HUES6 (cell line): Measurements from ENCODE around the gene SCUBE3.

Experiments
- H3K27ac ChIP-seq: 2 replicates; pipeline ENCODE4 v1.7.0; 2013; ENCODE audit warnings: low read depth, mild to moderate bottlenecking, low read length, inconsistent platforms
- H3K27me3 ChIP-seq: 2 replicates; pipeline ENCODE4 v1.6.1; 2013; ENCODE audit warnings: low read length; ENCODE audit not compliant: control insufficient read depth, insufficient read depth
- H3K36me3 ChIP-seq: 2 replicates; pipeline ENCODE4 v1.6.1; 2013; ENCODE audit warnings: low read length; ENCODE audit not compliant: control insufficient read depth, insufficient read depth
- H3K4me1 ChIP-seq: 2 replicates; pipeline ENCODE4 v1.6.1; 2013; ENCODE audit warnings: low read length; ENCODE audit not compliant: control insufficient read depth, insufficient read depth
- H3K4me3 ChIP-seq: 2 replicates; pipeline ENCODE4 v1.5.1; 2013; ENCODE audit warnings: low read depth, low read length
- H3K9ac ChIP-seq: one replicate; pipeline ENCODE4 v1.6.1; 2013; ENCODE audit warnings: mild to moderate bottlenecking, low read length
- H3K9me3 ChIP-seq: 2 replicates; pipeline ENCODE4 v1.6.1; 2013; ENCODE audit warnings: low read depth, low read length; ENCODE audit not compliant: control insufficient read depth, insufficient read depth

Gene SCUBE3

DNA sequence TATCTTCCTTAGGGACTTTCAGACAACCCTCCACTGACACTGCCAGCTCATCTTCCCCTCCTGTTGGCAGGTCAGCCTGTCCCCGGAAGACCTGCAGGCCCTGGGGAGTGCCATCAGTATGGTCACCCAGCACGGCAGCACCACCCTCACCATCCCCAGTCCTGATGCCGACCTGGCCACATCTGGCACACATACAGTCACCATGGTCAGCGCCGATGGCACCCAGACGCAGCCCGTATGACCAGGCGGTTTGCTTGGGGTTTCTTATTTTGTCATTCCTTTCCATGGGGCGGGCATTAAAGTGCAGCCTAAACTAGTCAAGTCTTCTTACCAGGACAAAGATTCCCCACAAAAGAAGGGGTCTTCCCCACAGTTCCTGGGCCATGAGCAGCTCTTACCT lies 79.9 kb downstream of the SCUBE3 start:
- Histone ChIP-seq H3K4me3 (no peak overlapping the region), H3K9me3 (no peaks in the 10 kb centered on the region), H3K36me3 (peaks cover 37% of the 10 kb centered on the region), H3K4me1 (peaks cover 15% of the 10 kb centered on the region), H3K9ac (no peak overlapping the region), H3K27me3 (no peaks in the 10 kb centered on the region), H3K27ac (no peak overlapping the region)

DNA sequence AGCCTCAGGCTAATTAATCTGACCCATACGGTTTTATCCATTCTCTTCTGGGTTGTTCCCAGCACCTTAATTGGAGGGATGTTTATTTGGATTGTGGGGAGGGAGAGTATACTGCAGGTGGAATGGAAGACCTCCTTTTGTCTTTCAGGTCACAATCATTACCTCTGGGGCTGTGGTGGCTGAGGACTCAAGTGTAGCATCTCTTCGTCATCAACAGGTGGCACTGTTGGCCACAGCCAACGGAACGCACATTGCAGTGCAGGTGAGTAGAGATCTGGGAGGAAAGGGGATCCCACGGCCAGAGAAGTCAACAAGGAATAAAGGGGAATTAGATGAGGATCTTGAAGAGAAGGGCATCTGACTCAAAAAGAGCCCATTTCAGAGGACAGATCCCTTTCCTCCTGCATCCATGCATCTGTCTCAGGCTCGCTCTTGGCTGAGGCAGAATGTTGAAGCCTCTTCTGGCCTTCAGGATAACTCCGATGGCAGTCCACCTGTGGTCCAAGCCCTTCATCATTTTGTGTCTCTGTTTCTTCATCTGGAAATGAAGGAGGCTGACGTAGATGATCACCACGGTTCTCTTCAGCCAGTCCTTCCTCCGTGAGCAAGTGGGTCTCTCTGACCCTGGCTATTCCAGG lies 80.7 kb downstream of the SCUBE3 start:
- H3K27ac ChIP-seq, result no peak overlapping the region
- no peak overlapping the region for H3K4me3 ChIP-seq
- H3K9ac ChIP-seq, result no peak overlapping the region
- H3K4me1 ChIP-seq, result peaks cover 19% of the 10 kb centered on the region
- no peaks in the 10 kb centered on the region for H3K27me3 ChIP-seq
- no peaks in the 10 kb centered on the region for H3K9me3 ChIP-seq
- H3K36me3 ChIP-seq, result peaks cover 31% of the 10 kb centered on the region

DNA sequence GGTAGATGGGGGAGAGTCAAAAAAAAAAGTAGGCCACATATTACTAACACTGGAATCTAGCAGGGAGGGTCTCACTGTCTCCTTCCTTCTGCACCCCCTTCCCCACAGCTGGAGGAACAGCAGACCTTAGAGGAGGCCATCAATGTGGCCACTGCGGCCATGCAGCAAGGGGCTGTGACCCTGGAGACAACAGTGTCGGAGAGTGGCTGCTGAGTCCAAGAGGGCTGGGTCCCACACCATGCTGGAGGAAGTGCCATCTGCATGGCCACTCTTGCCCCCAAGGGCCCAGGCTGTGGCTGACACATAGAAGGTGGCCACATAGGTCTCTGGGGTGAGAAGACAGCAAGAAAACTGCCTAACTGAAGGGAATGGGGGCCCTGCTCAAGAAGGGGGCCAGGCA lies 81.3 kb downstream of the SCUBE3 start:
- Histone ChIP-seq H3K9ac (no peak overlapping the region), H3K9me3 (no peaks in the 10 kb centered on the region), H3K27me3 (no peaks in the 10 kb centered on the region), H3K27ac (no peak overlapping the region), H3K36me3 (peaks cover 30% of the 10 kb centered on the region), H3K4me3 (no peak overlapping the region), H3K4me1 (peaks cover 20% of the 10 kb centered on the region)

DNA sequence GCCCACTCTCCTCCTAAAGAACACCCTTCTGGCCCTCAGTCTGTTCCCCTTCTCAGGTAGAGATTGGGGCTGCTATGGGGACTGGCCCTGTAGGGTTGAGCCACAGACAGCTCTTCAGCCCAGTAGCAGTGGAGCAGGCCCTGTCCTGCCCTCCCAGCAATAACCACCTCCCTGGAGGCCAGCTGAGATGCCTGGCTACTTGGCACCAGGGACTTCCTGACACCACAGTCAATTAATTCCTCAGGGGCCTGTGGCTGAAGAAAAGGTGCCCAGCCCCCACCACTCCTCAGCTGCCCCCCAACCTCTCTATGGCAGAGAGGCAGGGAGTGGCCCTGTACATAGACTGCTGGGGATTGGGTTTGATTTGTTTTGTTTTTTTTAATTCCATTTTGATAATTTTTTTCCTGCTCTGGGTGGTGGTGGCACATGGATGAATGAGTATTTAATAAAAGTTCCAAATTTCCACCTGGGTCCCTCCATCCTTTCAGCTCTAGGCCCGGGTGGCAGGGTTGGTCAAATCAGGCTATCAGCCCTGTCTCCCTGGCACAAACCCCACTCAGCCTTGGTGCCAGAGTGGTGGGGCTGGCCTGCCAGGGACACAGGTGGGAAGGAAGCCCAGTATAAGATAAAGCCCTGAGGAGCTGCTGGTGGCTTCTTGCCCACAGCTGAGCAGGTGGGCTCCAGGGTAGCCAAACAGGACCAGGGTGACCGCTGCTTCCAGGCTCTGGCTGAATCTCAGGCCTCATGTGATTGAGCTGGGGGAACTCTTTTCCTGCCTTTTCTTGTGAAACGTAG lies 82.0 kb downstream of the SCUBE3 start:
- no peak overlapping the region for H3K4me3 ChIP-seq
- H3K27me3 ChIP-seq, result no peaks in the 10 kb centered on the region
- H3K9ac ChIP-seq, result no peak overlapping the region
- no peaks in the 10 kb centered on the region for H3K9me3 ChIP-seq
- peaks cover 23% of the 10 kb centered on the region for H3K36me3 ChIP-seq
- H3K4me1 ChIP-seq, result peaks cover 20% of the 10 kb centered on the region
- no peak overlapping the region for H3K27ac ChIP-seq

DNA sequence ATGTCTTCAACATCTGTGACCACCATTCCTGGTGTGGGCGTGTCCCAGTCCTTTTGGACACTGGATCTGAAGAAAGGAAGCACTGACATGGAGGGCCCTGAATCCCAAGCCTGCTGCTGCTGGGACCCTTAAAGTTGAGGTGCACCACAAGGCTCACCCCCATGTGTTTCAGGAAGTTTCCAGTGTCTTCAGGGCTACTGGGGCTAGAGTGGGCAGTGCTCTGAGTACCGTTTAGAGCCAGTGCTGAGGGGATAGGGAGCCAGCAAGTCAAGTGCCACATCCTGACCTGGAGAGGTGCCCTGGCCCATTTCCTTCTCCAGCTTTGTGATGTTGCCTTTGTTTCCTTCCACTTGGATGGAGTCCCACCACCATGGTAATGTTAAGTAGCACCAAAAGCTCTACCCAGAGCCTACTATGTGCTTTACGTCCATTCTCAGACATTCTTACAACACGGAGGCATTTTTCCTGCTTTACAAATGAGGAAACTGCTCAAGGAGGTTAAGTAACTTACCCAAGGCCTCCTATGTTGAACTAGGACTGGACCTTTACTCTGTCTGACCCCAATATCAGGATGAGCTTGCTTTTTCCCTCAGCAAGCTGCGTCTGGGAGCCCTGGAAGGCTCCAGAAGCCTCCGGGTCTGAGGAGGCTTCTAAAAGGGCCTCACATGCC lies 83.3 kb downstream of the SCUBE3 start:
- H3K4me3 ChIP-seq, result no peak overlapping the region

DNA sequence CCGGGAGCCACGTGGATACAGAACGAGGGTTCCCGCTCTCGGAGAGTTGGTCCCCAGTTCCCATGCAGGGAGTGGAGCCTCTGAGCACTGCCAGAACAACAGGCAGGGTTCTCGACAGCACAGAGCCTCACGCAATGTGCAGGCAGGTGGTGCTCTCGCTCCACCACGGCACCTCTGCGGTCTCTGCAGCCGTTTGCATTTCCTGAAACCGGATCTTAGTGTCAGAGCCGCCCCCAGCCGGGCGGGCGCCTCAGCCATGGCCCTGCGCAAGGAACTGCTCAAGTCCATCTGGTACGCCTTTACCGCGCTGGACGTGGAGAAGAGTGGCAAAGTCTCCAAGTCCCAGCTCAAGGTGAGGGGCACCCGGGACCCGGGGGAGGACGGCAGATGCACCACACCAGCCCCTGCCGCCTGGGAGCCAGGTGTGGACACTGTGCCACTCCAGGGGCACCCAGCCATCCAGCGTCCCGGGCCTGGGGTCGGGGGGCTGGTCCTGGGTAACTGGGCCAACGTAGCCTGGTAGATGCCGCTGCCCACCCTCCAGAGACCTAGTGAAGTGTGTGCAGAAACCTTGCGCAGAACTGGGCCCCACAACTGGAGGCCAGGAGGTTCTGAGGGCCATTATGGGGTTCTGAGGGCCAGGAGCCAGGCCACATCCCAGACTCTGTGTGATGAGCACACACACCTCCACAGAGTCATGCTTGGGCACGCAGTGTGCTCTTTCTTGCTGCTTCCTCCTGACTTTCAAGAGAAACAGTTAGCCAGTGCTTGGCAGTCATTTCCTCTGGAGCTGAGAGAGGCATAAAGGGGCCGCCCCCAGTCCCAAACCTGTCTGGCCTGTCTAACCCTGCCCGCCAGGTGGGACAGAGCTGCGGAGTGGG lies 84.1 kb downstream of the SCUBE3 start, which contains the start of gene DEF6:
TSS of gene DEF6 (plus strand) at position 218 of the 881 bp plus-strand sequence. CDS start at position 257, 39 bp downstream.
- Histone ChIP-seq H3K9ac (peak within 1 kb of the TSS; percentile 40), H3K4me1 (peaks cover 25% of the 10 kb centered on the region), H3K27me3 (no peaks in the 10 kb centered on the region), H3K27ac (no peak within 1 kb of the TSS), H3K9me3 (no peaks in the 10 kb centered on the region), H3K4me3 (peak within 1 kb of the TSS; percentile 55), H3K36me3 (peaks cover 8% of the 10 kb centered on the region; the same call in 1 of the 2 replicates)

More for the DNA sequence above, 83.3 kb downstream of the SCUBE3 start:
- no peaks in the 10 kb centered on the region for H3K9me3 ChIP-seq
- H3K27me3 ChIP-seq, result no peaks in the 10 kb centered on the region
- H3K27ac ChIP-seq, result no peak overlapping the region
- H3K9ac ChIP-seq, result no peak overlapping the region
- H3K36me3 ChIP-seq, result peaks cover 13% of the 10 kb centered on the region; the same call in 1 of the 2 replicates
- H3K4me1 ChIP-seq, result peaks cover 20% of the 10 kb centered on the region

DNA sequence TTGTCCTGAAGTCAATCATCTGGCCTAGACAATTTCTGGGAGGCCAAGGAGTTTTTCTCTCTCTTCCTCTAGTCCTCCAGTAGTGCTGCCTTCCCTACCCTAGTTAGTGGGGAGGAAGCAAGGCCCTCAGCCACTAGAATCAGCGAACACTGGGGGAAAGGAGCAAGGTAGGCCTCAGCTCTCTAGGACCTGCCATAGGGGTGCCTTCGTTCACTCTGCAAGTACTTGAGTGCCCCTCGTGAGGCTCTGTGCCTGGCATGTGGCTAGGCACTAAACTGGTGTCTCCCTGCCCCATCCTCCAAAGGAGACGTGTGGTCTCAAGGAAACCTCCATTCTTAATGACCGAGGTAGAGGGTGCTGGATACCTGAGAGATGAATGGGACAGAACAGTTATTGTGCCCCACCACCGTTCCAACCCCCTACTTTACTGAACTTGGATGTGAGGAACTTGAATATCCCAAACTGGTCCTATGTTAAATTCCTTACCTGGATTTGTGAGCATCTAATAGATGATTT lies 84.9 kb downstream of the SCUBE3 start:
- Histone ChIP-seq H3K4me1 (peaks cover 33% of the 10 kb centered on the region), H3K27me3 (no peaks in the 10 kb centered on the region), H3K27ac (no peak overlapping the region), H3K36me3 (peaks cover 8% of the 10 kb centered on the region; the same call in 1 of the 2 replicates), H3K9me3 (no peaks in the 10 kb centered on the region), H3K4me3 (peak overlapping the region; percentile 55; the same call in 1 of the 2 replicates), H3K9ac (no peak overlapping the region)

DNA sequence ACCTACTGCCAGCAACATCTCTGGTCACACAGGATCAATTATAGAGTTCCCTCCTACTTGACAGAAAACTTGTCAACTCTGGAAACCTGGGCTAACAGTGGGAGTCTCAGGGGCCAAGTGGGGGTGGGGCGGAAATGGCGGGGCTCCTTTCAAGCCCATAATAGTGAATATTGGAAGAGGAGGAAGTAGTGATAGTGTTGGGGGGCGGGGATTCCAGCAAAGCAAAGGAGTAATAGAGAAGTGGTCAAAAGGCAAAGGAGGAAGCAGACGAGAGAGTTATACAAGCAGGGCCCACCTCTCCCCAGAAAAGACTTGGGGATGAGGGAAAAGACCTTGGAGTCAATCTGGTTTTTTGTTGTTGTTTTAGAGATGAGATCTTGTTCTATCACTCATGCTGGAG lies 85.9 kb downstream of the SCUBE3 start:
- no peak overlapping the region for H3K9ac ChIP-seq
- H3K27me3 ChIP-seq, result no peaks in the 10 kb centered on the region
- no peaks in the 10 kb centered on the region for H3K9me3 ChIP-seq
- no peak overlapping the region for H3K27ac ChIP-seq
- H3K4me1 ChIP-seq, result peaks cover 33% of the 10 kb centered on the region
- H3K4me3 ChIP-seq, result no peak overlapping the region
- H3K36me3 ChIP-seq, result peaks cover 5% of the 10 kb centered on the region; the same call in 1 of the 2 replicates

DNA sequence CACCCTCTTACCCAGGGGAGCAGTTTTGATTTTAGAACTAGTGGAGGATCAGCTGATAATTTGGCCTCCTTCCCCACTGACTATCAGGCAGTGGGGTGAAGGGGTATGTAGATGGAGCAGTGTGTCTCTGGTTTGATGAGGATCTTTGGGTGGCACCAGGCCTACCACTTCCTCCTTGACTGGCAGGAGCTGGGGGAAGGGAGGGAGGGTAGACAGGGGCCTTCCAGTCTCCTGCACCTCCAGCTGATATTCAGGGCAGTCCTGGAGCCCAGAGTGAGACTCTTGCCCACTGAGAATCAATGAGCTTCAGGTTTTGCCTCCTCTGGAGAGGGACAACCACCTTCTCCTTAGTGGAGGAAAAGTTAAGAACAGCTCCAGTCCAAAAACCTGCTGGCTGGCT lies 87.1 kb downstream of the SCUBE3 start:
- H3K27ac ChIP-seq, result no peak overlapping the region
- H3K4me3 ChIP-seq, result no peak overlapping the region
- H3K27me3 ChIP-seq, result no peaks in the 10 kb centered on the region
- H3K9me3 ChIP-seq, result no peaks in the 10 kb centered on the region
- H3K4me1 ChIP-seq, result peaks cover 33% of the 10 kb centered on the region
- H3K9ac ChIP-seq, result no peak overlapping the region
- no peaks in the 10 kb centered on the region for H3K36me3 ChIP-seq
